Neural crest cell (in vitro differentiated cells): ENCODE results near the gene SRPK2. TPM values are rescaled to one million over a fixed set of nuclear protein-coding genes. Genes with fewer than 3 reads are reported as not detected.
"Not testable (repeated sequence)": the region's sequence is repeated elsewhere in the genome, so short reads cannot be mapped to it uniquely, and the experiment has no call there.

ENCODE experiments used
- DNase-seq: peaks from one replicate; pipeline ENCODE4 v3.0.0; 2021; ENCODE audit warnings: low read depth, mixed read lengths, low spot score
- H3K27ac Mint-ChIP-seq: one replicate; pipeline ENCODE4 v1.8.0; 2021; ENCODE audit warnings: mild to moderate bottlenecking, mixed read lengths; ENCODE audit not compliant: unreplicated experiment
- H3K27me3 Mint-ChIP-seq: 2 replicates; pipeline ENCODE4 v1.8.0; 2021; ENCODE audit warnings: low read depth, mild to moderate bottlenecking, mixed read lengths
- H3K36me3 Mint-ChIP-seq: 2 replicates; pipeline ENCODE4 v1.8.0; 2021; ENCODE audit warnings: low read depth, mild to moderate bottlenecking, mixed read lengths
- H3K4me1 Mint-ChIP-seq: 2 replicates; pipeline ENCODE4 v1.8.0; 2021; ENCODE audit warnings: mixed read lengths
- H3K4me3 Mint-ChIP-seq: one replicate; pipeline ENCODE4 v1.8.0; 2021; ENCODE audit warnings: mild to moderate bottlenecking, mixed read lengths
- H3K9me3 Mint-ChIP-seq: 2 replicates; pipeline ENCODE4 v1.8.0; 2021; ENCODE audit warnings: mixed read lengths
- CTCF ChIP-seq: fragments of 200-600 bp; sonication (generic); conservative IDR thresholded peaks from 2 replicates; pipeline ENCODE4 v1.5.0; 2021; ENCODE audit warnings: antibody characterized with exemption, mild to moderate bottlenecking
- total RNA-seq: library from RNA; stranded (reverse); gene quantifications from 2 replicates; pipeline ENCODE4 v1.2.1, GENCODE V29; 2021

Gene SRPK2
- total RNA-seq, 1 donor from 2014 or later: 44.6 TPM

- H3K4me1 Mint-ChIP-seq: peaks cover 19% of the 10 kb centered on the region
- no peak for TF ChIP-seq CTCF
- H3K9me3 Mint-ChIP-seq: peaks cover 2% of the 10 kb centered on the region
- no peak overlapping the region for H3K4me3 Mint-ChIP-seq
- no peaks in the 10 kb centered on the region for H3K27me3 Mint-ChIP-seq
- peaks cover 11% of the 10 kb centered on the region for H3K36me3 Mint-ChIP-seq
- no peak overlapping the region for H3K27ac Mint-ChIP-seq
- no peak for DNase-seq
These were observed 63.4 kb downstream of the SRPK2 start for GRCh38 chr7:105325216-105325904.

- not testable (repeated sequence) for H3K27ac Mint-ChIP-seq, H3K27me3 Mint-ChIP-seq, H3K4me3 Mint-ChIP-seq, H3K9me3 Mint-ChIP-seq, DNase-seq
- Mint-ChIP-seq H3K4me1 (peaks cover 19% of the 10 kb centered on the region), H3K36me3 (peaks cover 11% of the 10 kb centered on the region)
These were observed 64.1 kb downstream of the SRPK2 start for GRCh38 chr7:105324606-105325005.

- H3K4me1 Mint-ChIP-seq: peaks cover 23% of the 10 kb centered on the region
- H3K36me3 Mint-ChIP-seq: peaks cover 11% of the 10 kb centered on the region
- no peaks in the 10 kb centered on the region for H3K27me3 Mint-ChIP-seq
- no peak overlapping the region for H3K4me3 Mint-ChIP-seq
- H3K27ac Mint-ChIP-seq: no peak overlapping the region
- no peak for TF ChIP-seq CTCF
- no peak for DNase-seq
- peaks cover 2% of the 10 kb centered on the region for H3K9me3 Mint-ChIP-seq
These were observed 65.4 kb downstream of the SRPK2 start for GRCh38 chr7:105323366-105323765.

GRCh38 chr7:105322655-105323277 is 66.0 kb downstream of the SRPK2 start:
- Mint-ChIP-seq H3K36me3 (peaks cover 11% of the 10 kb centered on the region), H3K9me3 (peaks cover 2% of the 10 kb centered on the region), H3K27ac (no peak overlapping the region), H3K27me3 (no peaks in the 10 kb centered on the region), H3K4me1 (peaks cover 23% of the 10 kb centered on the region), H3K4me3 (no peak overlapping the region)
- no peak for TF ChIP-seq CTCF
- DNase-seq: no peak

GRCh38 chr7:105321754-105322455 is 66.8 kb downstream of the SRPK2 start:
- Mint-ChIP-seq H3K4me1 (peaks cover 17% of the 10 kb centered on the region), H3K27ac (no peak overlapping the region), H3K36me3 (peaks cover 11% of the 10 kb centered on the region), H3K9me3 (peaks cover 2% of the 10 kb centered on the region), H3K27me3 (no peaks in the 10 kb centered on the region), H3K4me3 (no peak overlapping the region)
- DNase-seq: no peak
- TF ChIP-seq CTCF: no peak

GRCh38 chr7:105320896-105321295 is 67.8 kb downstream of the SRPK2 start:
- Mint-ChIP-seq H3K27ac (no peak overlapping the region), H3K4me1 (peaks cover 19% of the 10 kb centered on the region), H3K4me3 (no peak overlapping the region), H3K36me3 (peaks cover 11% of the 10 kb centered on the region), H3K27me3 (no peaks in the 10 kb centered on the region), H3K9me3 (peaks cover 2% of the 10 kb centered on the region)
- no peak for TF ChIP-seq CTCF
- no peak for DNase-seq
